Erythroblast (primary cell): ENCODE results near the gene ADCY4.

Experiments
- GATA1 ChIP-seq: IDR thresholded peaks from 2 replicates; pipeline ENCODE4 v1.6.1; 2011; ENCODE audit warnings: low read depth, mild to moderate bottlenecking, control low read depth, low read length, moderate library complexity
- POLR2A ChIP-seq: IDR thresholded peaks from 2 replicates; pipeline ENCODE4 v1.6.1; 2011; ENCODE audit warnings: mild to moderate bottlenecking, low read length

GRCh38 chr14:24308342-24309124 is 26.3 kb downstream of the ADCY4 start:
- no peak for TF ChIP-seq POLR2A
- no peak for TF ChIP-seq GATA1
